Stomach (tissue), 9 donors: ENCODE data around the gene SLC38A9. TPM values are rescaled to one million over a fixed set of nuclear protein-coding genes. Genes with fewer than 3 reads are reported as not detected.

Experiments used
- DNase-seq, 2 donors: peaks; one replicate each; pipeline versions ENCODE4 v3.0.0 to v3.0.0-alpha.2; 2013 to 2019
- H3K27ac ChIP-seq, 5 donors: fragments of 200-600 bp in 4 of 5; sonication (generic) in 4 of 5; one replicate each; pipeline ENCODE4 v1.5.1; 2013 to 2019; ENCODE audit warnings: mild to moderate bottlenecking in 1 of 5, moderate library complexity in 1 of 5
- H3K27me3 ChIP-seq, 3 donors: fragments of 200-600 bp; sonication (generic); one replicate each; pipeline ENCODE4 v1.5.1; 2017 to 2019; ENCODE audit warnings: mixed run types in 1 of 3
- H3K36me3 ChIP-seq, 4 donors: fragments of 200-600 bp; sonication (generic); 1 replicate in 3 of 4; 2 replicates in 1 of 4; pipeline ENCODE4 v1.5.1; 2016 to 2019
- H3K4me1 ChIP-seq, 4 donors: fragments of 200-600 bp; sonication (generic); one replicate each; pipeline ENCODE4 v1.5.1; 2016 to 2019
- H3K4me3 ChIP-seq, 4 donors: fragments of 200-600 bp; sonication (generic) in 3 of 4; one replicate each; pipeline ENCODE4 v1.5.1; 2016 to 2019; ENCODE audit warnings: mild to moderate bottlenecking in 1 of 4
- H3K9me3 ChIP-seq, 4 donors: fragments of 200-600 bp; sonication (generic); one replicate each; pipeline ENCODE4 v1.5.1; 2016 to 2019
- CTCF ChIP-seq, 7 experiments: fragments of 450-650 bp in 4 of 7; fragments of 200-600 bp in 3 of 7; sonication (generic) in 3 of 7; IDR thresholded peaks; one replicate each; pipeline ENCODE4 v1.5.1; 2016 to 2019; ENCODE audit warnings: antibody characterized with exemption in 7 of 7, control low read depth in 2 of 7, mild to moderate bottlenecking in 1 of 7
- EP300 ChIP-seq: sonication (generic); formaldehyde crosslinking; IDR thresholded peaks from one replicate; pipeline ENCODE4 v1.6.1; 2017; ENCODE audit warnings: antibody characterized with exemption
- POLR2A ChIP-seq, 4 donors: fragments of 450-650 bp; IDR thresholded peaks; one replicate each; pipeline ENCODE4 v1.6.1; 2016; ENCODE audit warnings: antibody characterized with exemption in 4 of 4, control low read depth in 2 of 4, mild to moderate bottlenecking in 1 of 4, moderate library complexity in 1 of 4
- POLR2AphosphoS5 ChIP-seq, 3 donors: sonication (generic); formaldehyde crosslinking; IDR thresholded peaks; one replicate each; pipeline ENCODE4 v1.6.1; 2016; ENCODE audit warnings: antibody characterized with exemption in 3 of 3
- WGBS, 5 donors: extraction: QIAGEN DNeasy Blood & Tissue Kit in 3 of 5; methylation state at CpG; one replicate each; pipeline versions ENCODE4 v1.1.5 to v1.1.7; 2013 to 2018; 5-methylcytosine and 5-hydroxymethylcytosine counted together
- intact Hi-C: fragments of 100-400 bp; cut with DNase I; formaldehyde crosslinking; loops from one replicate; pipeline ENCODE4 v1.15.1; 2023; ENCODE audit warnings: low total_unique reads
- polyA plus RNA-seq, 3 donors: library from polyadenylated mRNA; stranded (reverse); fragments of 200-250 nt; gene quantifications; one replicate each; pipeline ENCODE4 v1.2.3, GENCODE V29; 2013
- total RNA-seq, 5 donors: library from RNA; depleted of rRNA; stranded (reverse); fragments of >200 nt; gene quantifications; one replicate each; pipeline versions ENCODE4 v1.1.0 to v1.2.3, GENCODE V29; 2014 to 2016
- donor health status: healthy with polysubstance abuse.
- donor health status: Bipolar disorder and iron deficiency.
- donor health status: healthy.

Gene SLC38A9
- total and polyA plus RNA-seq, 8 donors, result 3.7 to 120 (median 8.6) TPM

GRCh38 chr5:55625913-55626312, 86.2 kb downstream of the SLC38A9 start:
- Histone ChIP-seq H3K4me1 (peaks cover 1 to 40% (median 26%) of the 10 kb centered on the region in 4 donors), H3K27me3 (no peaks in the 10 kb centered on the region), H3K27ac (peak overlapping the region in 2 of 5 donors; percentile 71 to 75), H3K36me3 (no peaks in the 10 kb centered on the region), H3K4me3 (no peak overlapping the region), H3K9me3 (no peaks in the 10 kb centered on the region)
- no peak for TF ChIP-seq POLR2A (IDR thresholded peaks at IDR 0.05)
- no peak for TF ChIP-seq EP300
- no peak for TF ChIP-seq POLR2AphosphoS5 (IDR thresholded peaks at IDR 0.05)
- no peak for TF ChIP-seq CTCF (IDR thresholded peaks at IDR 0.05)
- intact Hi-C loops, result no loop called here
- DNase-seq, result no peak

GRCh38 chr5:55625589-55625909, 86.6 kb downstream of the SLC38A9 start:
- no peaks in the 10 kb centered on the region for H3K9me3 ChIP-seq
- intact Hi-C loops, result no loop called here
- peaks cover 4 to 44% (median 27%) of the 10 kb centered on the region in 4 donors for H3K4me1 ChIP-seq
- no peak overlapping the region for H3K4me3 ChIP-seq
- peak overlapping the region in 3 of 5 donors; percentile 43 to 75 (median 71) for H3K27ac ChIP-seq
- H3K27me3 ChIP-seq, result no peaks in the 10 kb centered on the region
- 78 to 87% (median 83%) methylated on average over 4 of the region's 4 CpGs for WGBS, 5 donors
- no peak for DNase-seq
- TF ChIP-seq CTCF (IDR thresholded peaks at IDR 0.05) (no peak), EP300 (no peak), POLR2A (IDR thresholded peaks at IDR 0.05) (no peak), POLR2AphosphoS5 (IDR thresholded peaks at IDR 0.05) (no peak)
- H3K36me3 ChIP-seq, result no peaks in the 10 kb centered on the region

- no peak overlapping the region for H3K4me3 ChIP-seq
- peaks cover 4 to 49% (median 27%) of the 10 kb centered on the region in 4 donors for H3K4me1 ChIP-seq
- H3K9me3 ChIP-seq, result no peaks in the 10 kb centered on the region
- TF ChIP-seq POLR2AphosphoS5 (IDR thresholded peaks at IDR 0.05) (no peak), POLR2A (IDR thresholded peaks at IDR 0.05) (no peak), CTCF (IDR thresholded peaks at IDR 0.05) (no peak), EP300 (no peak)
- H3K27me3 ChIP-seq, result no peaks in the 10 kb centered on the region
- no peaks in the 10 kb centered on the region for H3K36me3 ChIP-seq
- peak overlapping the region in 3 of 5 donors; percentile 43 to 75 (median 71) for H3K27ac ChIP-seq
- 82 to 89% (median 86%) methylated on average over 8 of the region's 8 CpGs for WGBS, 5 donors
- DNase-seq, result no peak
- intact Hi-C loops, result no loop called here
Measured at GRCh38 chr5:55624841-55625588, 87.1 kb downstream of the SLC38A9 start.

GRCh38 chr5:55623789-55624188, 88.3 kb downstream of the SLC38A9 start:
- WGBS, 5 donors, result 77 to 96% (median 94%) methylated on average over 1 of the region's 1 CpG
- Histone ChIP-seq H3K36me3 (no peaks in the 10 kb centered on the region), H3K4me1 (peaks cover 4 to 49% (median 27%) of the 10 kb centered on the region in 4 donors), H3K9me3 (no peaks in the 10 kb centered on the region), H3K4me3 (no peak overlapping the region), H3K27ac (no peak overlapping the region), H3K27me3 (no peaks in the 10 kb centered on the region)
- no peak for DNase-seq
- intact Hi-C loops, result no loop called here
- TF ChIP-seq POLR2AphosphoS5 (IDR thresholded peaks at IDR 0.05), result no peak

GRCh38 chr5:55622460-55622859, 89.7 kb downstream of the SLC38A9 start:
- H3K27ac ChIP-seq, result no peak overlapping the region
- H3K27me3 ChIP-seq, result no peaks in the 10 kb centered on the region
- H3K36me3 ChIP-seq, result no peaks in the 10 kb centered on the region
- H3K9me3 ChIP-seq, result no peaks in the 10 kb centered on the region
- TF ChIP-seq CTCF (IDR thresholded peaks at IDR 0.05) (no peak), EP300 (no peak), POLR2AphosphoS5 (IDR thresholded peaks at IDR 0.05) (no peak), POLR2A (IDR thresholded peaks at IDR 0.05) (no peak)
- H3K4me3 ChIP-seq, result no peak overlapping the region
- DNase-seq, result no peak
- intact Hi-C loops, result no loop called here
- WGBS, 5 donors, result 85 to 95% (median 90%) methylated on average over 2 of the region's 2 CpGs
- H3K4me1 ChIP-seq, result peaks cover 4 to 49% (median 27%) of the 10 kb centered on the region in 4 donors
